GM23338 (cell line): ENCODE measurements around the gene RNASE11. TPM values are rescaled to one million over a fixed set of nuclear protein-coding genes. Genes with fewer than 3 reads are reported as not detected.

Experiments used
- ATAC-seq: fragments of 200-7000 bp; cut with Tn5 transposase; 3 replicates; pipeline ENCODE4 v1.9.1; 2020
- DNase-seq: peaks from one replicate; pipeline ENCODE4 v3.0.0-alpha.2; 2015; ENCODE audit warnings: low spot score
- H2AFZ ChIP-seq: fragments of 200-600 bp; sonication (generic); 2 replicates; pipeline ENCODE4 v1.8.0; 2016; ENCODE audit warnings: antibody characterized with exemption, mild to moderate bottlenecking, moderate library complexity
- H3F3A ChIP-seq: fragments of 200-600 bp; sonication (generic); replicated peaks from 2 replicates; pipeline ENCODE4 v1.8.0; 2017; ENCODE audit warnings: antibody characterized with exemption, mixed run types, low read depth
- H3K27ac ChIP-seq: fragments of 200-600 bp; sonication (generic); 2 replicates; pipeline ENCODE4 v1.6.1; 2016; ENCODE audit warnings: low read depth
- H3K27me3 ChIP-seq: fragments of 200-600 bp; sonication (generic); 2 replicates; pipeline ENCODE4 v1.8.0; 2016; ENCODE audit warnings: mild to moderate bottlenecking, mixed run types, moderate library complexity; ENCODE audit not compliant: insufficient read depth
- H3K36me3 ChIP-seq: fragments of 200-600 bp; sonication (generic); 2 replicates; pipeline ENCODE4 v1.8.0; 2016; ENCODE audit warnings: mild to moderate bottlenecking; ENCODE audit not compliant: insufficient read depth
- H3K4me1 ChIP-seq: fragments of 200-600 bp; sonication (generic); 2 replicates; pipeline ENCODE4 v1.8.0; 2016; ENCODE audit warnings: mild to moderate bottlenecking, moderate library complexity; ENCODE audit not compliant: insufficient read depth
- H3K4me2 ChIP-seq: fragments of 200-600 bp; sonication (generic); 2 replicates; pipeline ENCODE4 v1.7.1; 2017; ENCODE audit warnings: mixed run types
- H3K4me3 ChIP-seq: fragments of 200-600 bp; sonication (generic); 2 replicates; pipeline ENCODE4 v1.6.1; 2016; ENCODE audit warnings: mixed run types
- H3K79me2 ChIP-seq: fragments of 200-600 bp; sonication (generic); replicated peaks from 2 replicates; pipeline ENCODE4 v1.8.0; 2017; ENCODE audit warnings: mild to moderate bottlenecking; ENCODE audit not compliant: insufficient read depth
- H3K9me2 ChIP-seq: fragments of 200-600 bp; sonication (generic); 2 replicates; pipeline ENCODE4 v1.8.0; 2017; ENCODE audit not compliant: insufficient read depth
- H4K20me1 ChIP-seq: fragments of 200-600 bp; sonication (generic); replicated peaks from 2 replicates; pipeline ENCODE4 v1.8.0; 2017; ENCODE audit warnings: mild to moderate bottlenecking; ENCODE audit not compliant: insufficient read depth
- H3K27ac Mint-ChIP-seq: 2 replicates; pipeline ENCODE4 v1.8.0; 2020; ENCODE audit warnings: inconsistent platforms, mild to moderate bottlenecking, moderate library complexity, mixed read lengths
- H3K27me3 Mint-ChIP-seq: 3 replicates; pipeline ENCODE4 v1.8.0; 2022; ENCODE audit warnings: low read depth, mild to moderate bottlenecking, moderate library complexity, mixed read lengths, inconsistent platforms; ENCODE audit not compliant: insufficient read depth, poor library complexity
- H3K36me3 Mint-ChIP-seq: 3 replicates; pipeline ENCODE4 v1.8.0; 2021; ENCODE audit warnings: low read depth, mild to moderate bottlenecking, inconsistent platforms, moderate library complexity, mixed read lengths
- H3K4me1 Mint-ChIP-seq: 3 replicates; pipeline ENCODE4 v1.8.0; 2020; ENCODE audit warnings: mild to moderate bottlenecking, inconsistent platforms, mixed read lengths
- H3K4me3 Mint-ChIP-seq: 3 replicates; pipeline ENCODE4 v1.8.0; 2021; ENCODE audit warnings: moderate library complexity, mild to moderate bottlenecking, inconsistent platforms, mixed read lengths
- H3K9me3 Mint-ChIP-seq: 3 replicates; pipeline ENCODE4 v1.8.0; 2020; ENCODE audit warnings: moderate library complexity, mild to moderate bottlenecking, inconsistent platforms, mixed read lengths
- CREB1 ChIP-seq: fragments of 250-450 bp; sonication (Bioruptor Pico); IDR thresholded peaks from 2 replicates; pipeline ENCODE4 v1.5.0; 2020; ENCODE audit warnings: low read depth, mild to moderate bottlenecking, moderate library complexity
- EZH2 ChIP-seq: fragments of 200-600 bp; sonication (generic); IDR thresholded peaks from one replicate; pipeline ENCODE4 v1.8.0; 2017; ENCODE audit warnings: antibody characterized with exemption, mild to moderate bottlenecking, low read depth; ENCODE audit not compliant: unreplicated experiment
- EZH2phosphoT487 ChIP-seq: fragments of 200-600 bp; sonication (generic); IDR thresholded peaks from one replicate; pipeline ENCODE4 v1.8.1; 2018; ENCODE audit warnings: antibody characterized with exemption; ENCODE audit not compliant: unreplicated experiment
- JUNB ChIP-seq: IDR thresholded peaks from one replicate; pipeline ENCODE4 v1.6.1; 2016; ENCODE audit warnings: antibody characterized with exemption; ENCODE audit not compliant: unreplicated experiment
- ZNF114 ChIP-seq: fragments of 250-450 bp; sonication (Bioruptor Pico); IDR thresholded peaks from 2 replicates; pipeline ENCODE4 v1.5.0; 2020; ENCODE audit warnings: mild to moderate bottlenecking, moderate library complexity
- ZNF462 ChIP-seq: fragments of 250-450 bp; sonication (Bioruptor Pico); IDR thresholded peaks from 2 replicates; pipeline ENCODE4 v1.5.0; 2020; ENCODE audit warnings: mild to moderate bottlenecking, moderate library complexity
- polyA plus RNA-seq: library from polyadenylated mRNA; unstranded; fragments of >200 nt; fragmentation: Nextera tagmentation; extraction: Ambion mirVana; gene quantifications from 2 replicates; pipeline ENCODE4 v1.2.1, GENCODE V29; 2016
- total RNA-seq: library from RNA; depleted of rRNA; stranded (reverse); fragments of >200 nt; shearing (Covaris generic); gene quantifications from 2 replicates; pipeline ENCODE4 v1.2.3, GENCODE V29; 2014
- TF ChIP-seq, protein P1 (sequence below): IDR thresholded peaks from one replicate; pipeline ENCODE4 v1.6.1; 2018; ENCODE audit warnings: antibody characterized with exemption; ENCODE audit not compliant: unreplicated experiment

Gene RNASE11
- total and polyA plus RNA-seq, 2 experiments from 2014 or later: not detected

- Histone ChIP-seq H3K27ac (no peak overlapping the region), H2AFZ (peak overlapping the region; percentile 83), H3K79me2 (no peaks in the 10 kb centered on the region), H4K20me1 (no peaks in the 10 kb centered on the region), H3K27me3 (peaks cover 69% of the 10 kb centered on the region), H3F3A (peaks cover 11% of the 10 kb centered on the region), H3K4me3 (peak overlapping the region; percentile 81), H3K4me1 (peaks cover 27% of the 10 kb centered on the region), H3K36me3 (no peaks in the 10 kb centered on the region), H3K9me2 (no peaks in the 10 kb centered on the region), H3K4me2 (peak overlapping the region; percentile 88)
- DNase-seq: peak; percentile 91
- peak; percentile 67 for ATAC-seq
- H3K9me3 Mint-ChIP-seq: peaks cover 5% of the 10 kb centered on the region
- H3K36me3 Mint-ChIP-seq: peaks cover 3% of the 10 kb centered on the region; the same call in 2 of the 3 replicates
- TF ChIP-seq ZNF462 (CRISPR knock-in tag): no peak
- no peak for TF ChIP-seq ZNF114 (CRISPR knock-in tag)
- peak; percentile 60; the same call in 1 of the 2 replicates for TF ChIP-seq CREB1 (CRISPR knock-in tag)
- TF ChIP-seq EZH2phosphoT487: no peak
- TF ChIP-seq JUNB: no peak
- TF ChIP-seq, protein P1, sequence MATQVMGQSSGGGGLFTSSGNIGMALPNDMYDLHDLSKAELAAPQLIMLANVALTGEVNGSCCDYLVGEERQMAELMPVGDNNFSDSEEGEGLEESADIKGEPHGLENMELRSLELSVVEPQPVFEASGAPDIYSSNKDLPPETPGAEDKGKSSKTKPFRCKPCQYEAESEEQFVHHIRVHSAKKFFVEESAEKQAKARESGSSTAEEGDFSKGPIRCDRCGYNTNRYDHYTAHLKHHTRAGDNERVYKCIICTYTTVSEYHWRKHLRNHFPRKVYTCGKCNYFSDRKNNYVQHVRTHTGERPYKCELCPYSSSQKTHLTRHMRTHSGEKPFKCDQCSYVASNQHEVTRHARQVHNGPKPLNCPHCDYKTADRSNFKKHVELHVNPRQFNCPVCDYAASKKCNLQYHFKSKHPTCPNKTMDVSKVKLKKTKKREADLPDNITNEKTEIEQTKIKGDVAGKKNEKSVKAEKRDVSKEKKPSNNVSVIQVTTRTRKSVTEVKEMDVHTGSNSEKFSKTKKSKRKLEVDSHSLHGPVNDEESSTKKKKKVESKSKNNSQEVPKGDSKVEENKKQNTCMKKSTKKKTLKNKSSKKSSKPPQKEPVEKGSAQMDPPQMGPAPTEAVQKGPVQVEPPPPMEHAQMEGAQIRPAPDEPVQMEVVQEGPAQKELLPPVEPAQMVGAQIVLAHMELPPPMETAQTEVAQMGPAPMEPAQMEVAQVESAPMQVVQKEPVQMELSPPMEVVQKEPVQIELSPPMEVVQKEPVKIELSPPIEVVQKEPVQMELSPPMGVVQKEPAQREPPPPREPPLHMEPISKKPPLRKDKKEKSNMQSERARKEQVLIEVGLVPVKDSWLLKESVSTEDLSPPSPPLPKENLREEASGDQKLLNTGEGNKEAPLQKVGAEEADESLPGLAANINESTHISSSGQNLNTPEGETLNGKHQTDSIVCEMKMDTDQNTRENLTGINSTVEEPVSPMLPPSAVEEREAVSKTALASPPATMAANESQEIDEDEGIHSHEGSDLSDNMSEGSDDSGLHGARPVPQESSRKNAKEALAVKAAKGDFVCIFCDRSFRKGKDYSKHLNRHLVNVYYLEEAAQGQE: no peak
- TF ChIP-seq EZH2: no peak
- H3K4me3 Mint-ChIP-seq: peak overlapping the region; percentile 92
- H3K4me1 Mint-ChIP-seq: peaks cover 36% of the 10 kb centered on the region
- peaks cover 55% of the 10 kb centered on the region for H3K27me3 Mint-ChIP-seq
- H3K27ac Mint-ChIP-seq: peak overlapping the region; percentile 38; the same call in 1 of the 2 replicates
Measured at GRCh38 chr14:20624495-20625070, 36.8 kb upstream of the RNASE11 start.
